GM18861 (cell line): ENCODE results near the gene CACNA1F.

Source experiments
- ATAC-seq: cut with Tn5 transposase; IDR thresholded peaks from one replicate; pipeline ENCODE4 v1.9.1; 2021; ENCODE audit not compliant: unreplicated experiment

Gene CACNA1F

DNA sequence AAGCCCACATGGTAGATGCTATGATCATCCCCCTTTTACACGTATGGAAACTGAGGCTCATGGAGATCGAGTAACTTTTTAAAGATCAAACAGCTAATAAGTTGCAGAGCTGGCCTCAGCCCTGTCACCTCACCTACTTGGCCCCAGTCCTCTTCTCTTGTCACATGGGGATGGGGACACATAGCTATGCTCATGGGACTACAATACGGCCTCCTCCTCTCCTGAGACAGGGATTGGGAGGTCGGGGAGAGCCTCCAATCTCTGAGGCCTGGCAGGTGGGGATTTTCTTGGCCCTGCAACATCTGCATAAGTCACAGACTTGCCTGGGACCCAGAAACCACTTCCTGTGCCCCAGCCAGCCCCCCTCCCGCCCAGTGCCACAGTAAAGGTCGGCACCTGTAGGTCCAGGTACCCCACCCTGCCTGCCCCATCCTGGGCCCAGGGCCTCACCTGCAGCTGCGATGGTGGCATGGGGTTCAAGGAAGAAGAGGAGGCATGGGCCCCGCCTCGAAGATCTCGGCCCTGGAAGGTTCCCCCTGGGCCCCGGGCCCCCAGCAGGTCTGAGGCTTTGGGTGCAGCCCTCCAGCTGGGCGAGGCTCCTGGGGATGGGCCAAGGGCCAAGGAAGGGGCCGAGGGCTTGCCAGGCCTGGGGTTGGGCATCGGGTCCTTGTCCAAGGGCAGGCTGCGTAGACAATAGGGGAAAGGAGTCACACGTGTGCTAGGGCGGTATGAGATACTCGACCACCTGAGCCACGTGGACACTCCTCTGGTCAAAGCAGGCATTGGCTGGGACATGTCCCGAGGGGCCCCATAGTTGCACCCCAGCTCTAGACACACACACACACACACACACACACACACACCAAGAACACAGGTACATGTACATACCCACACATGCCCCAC is 25.0 kb upstream of the CACNA1F start:
- ATAC-seq = no peak

GRCh38 chrX:49257074-49257790 is 24.1 kb upstream of the CACNA1F start:
- ATAC-seq = no peak

DNA sequence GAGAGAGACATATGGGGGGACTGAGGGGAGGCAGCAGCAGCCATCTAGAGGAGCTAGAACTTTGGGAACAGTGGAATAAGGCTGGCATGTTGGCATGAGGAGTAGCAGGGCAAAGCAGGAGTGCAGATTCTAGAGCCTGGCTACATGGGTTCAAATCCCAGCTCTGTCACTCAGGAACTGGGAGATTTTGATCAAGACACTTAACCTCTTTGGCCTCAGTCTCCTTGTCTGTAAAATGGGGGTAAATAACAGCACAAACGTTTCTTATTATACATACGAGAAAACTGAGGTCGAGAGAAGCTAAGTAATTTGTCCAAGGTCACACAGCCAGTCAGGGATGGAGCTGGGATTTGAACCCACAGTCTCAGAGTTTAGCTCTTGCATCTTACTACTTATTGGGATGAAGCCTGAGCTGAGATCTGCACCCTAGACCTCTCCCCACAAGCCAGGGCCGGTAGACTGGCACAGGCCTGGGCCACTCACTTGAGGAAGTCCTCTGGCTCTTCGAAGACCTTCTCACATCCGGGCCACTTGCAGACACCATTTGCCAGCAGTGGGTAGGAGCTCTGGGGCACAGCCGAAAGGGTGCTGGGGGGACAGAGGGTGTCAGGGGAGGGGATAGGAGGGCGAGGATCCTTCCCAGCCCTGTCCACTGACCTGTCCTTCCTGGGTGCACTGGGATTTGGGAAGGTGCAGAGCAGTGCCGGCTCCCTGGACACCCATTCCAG is 23.3 kb upstream of the CACNA1F start:
- no peak for ATAC-seq

GRCh38 chrX:49254639-49255038 is 21.5 kb upstream of the CACNA1F start:
- ATAC-seq = no peak

GRCh38 chrX:49251325-49251724 is 18.2 kb upstream of the CACNA1F start:
- ATAC-seq = no peak

GRCh38 chrX:49250578-49250977 is 17.4 kb upstream of the CACNA1F start:
- no peak for ATAC-seq

- no peak for ATAC-seq
Measured at GRCh38 chrX:49250066-49250465, 16.9 kb upstream of the CACNA1F start.

DNA sequence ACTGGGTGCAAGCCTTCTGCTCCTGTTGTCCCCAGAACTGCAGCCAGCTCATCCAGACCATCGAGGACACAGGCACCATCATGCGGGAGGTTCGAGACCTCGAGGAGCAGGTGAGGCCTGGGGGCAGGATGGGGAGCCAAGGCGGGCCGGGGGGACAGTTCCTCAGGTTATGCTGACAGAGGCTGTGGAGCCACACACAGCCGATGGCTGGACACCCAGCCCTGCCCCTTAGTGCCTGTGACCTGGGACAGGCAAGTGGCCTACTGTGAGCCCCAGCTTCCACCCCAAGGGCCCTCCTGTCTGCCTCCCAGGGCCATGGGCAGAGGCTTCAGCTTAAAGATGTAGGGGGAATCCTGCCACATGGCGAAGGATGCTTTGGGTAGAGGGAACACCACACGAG is 16.5 kb upstream of the CACNA1F start:
- ATAC-seq = no peak

DNA sequence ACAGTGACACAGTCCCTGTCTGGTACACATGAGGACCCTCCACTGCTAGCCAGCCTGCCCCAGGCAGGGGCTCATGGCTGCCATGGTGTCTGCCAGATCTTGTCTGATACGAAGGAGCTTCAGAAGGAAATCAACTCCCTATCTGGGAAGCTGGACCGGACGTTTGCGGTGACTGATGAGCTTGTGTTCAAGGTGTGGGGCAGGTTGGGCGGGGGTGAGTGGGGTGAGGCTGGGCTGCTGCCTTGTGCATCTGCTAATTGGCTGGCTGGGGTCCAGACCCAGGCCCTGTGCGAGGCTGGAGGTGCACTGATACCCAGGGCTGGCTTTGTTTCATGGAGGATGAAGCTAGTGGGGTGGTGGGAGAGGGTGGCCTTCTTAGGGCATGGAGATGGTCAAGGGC is 15.9 kb upstream of the CACNA1F start:
- no peak for ATAC-seq

DNA sequence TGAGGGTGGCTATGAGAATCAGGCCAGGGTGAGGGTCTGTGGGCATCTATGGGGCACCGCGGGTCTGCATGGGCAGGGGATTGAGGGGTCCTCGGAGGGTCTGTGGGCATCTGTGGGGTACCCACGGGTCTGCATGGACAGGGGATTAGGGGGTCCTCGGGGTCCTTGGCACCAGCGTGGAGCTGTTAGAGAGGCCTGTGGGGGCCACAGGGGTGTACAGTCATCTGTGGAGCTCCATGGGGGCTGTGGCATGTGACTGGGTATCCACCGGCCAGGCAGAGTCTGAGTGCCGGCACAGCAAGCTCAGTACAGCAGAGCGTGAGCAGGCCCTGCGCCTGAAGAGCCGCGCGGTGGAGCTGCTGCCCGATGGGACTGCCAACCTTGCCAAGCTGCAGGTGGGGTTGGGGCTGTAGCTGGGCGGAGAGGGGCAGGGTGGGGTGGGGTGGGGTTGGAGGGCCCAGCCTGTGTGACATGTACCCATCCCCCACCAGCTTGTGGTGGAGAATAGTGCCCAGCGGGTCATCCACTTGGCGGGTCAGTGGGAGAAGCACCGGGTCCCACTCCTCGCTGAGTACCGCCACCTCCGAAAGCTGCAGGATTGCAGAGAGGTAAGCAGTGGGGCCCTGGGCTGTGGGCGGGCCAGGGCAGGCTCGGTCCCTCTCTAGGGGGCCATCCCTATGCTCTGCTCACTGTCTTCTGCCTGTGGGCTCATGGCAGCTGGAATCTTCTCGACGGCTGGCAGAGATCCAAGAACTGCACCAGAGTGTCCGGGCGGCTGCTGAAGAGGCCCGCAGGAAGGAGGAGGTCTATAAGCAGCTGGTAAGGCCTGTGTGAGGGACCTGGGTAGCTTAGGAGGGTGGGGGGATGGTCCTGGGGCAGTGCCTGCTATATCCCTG is 15.0 kb upstream of the CACNA1F start:
- ATAC-seq = no peak

GRCh38 chrX:49247346-49247745 is 14.2 kb upstream of the CACNA1F start:
- no peak for ATAC-seq

DNA sequence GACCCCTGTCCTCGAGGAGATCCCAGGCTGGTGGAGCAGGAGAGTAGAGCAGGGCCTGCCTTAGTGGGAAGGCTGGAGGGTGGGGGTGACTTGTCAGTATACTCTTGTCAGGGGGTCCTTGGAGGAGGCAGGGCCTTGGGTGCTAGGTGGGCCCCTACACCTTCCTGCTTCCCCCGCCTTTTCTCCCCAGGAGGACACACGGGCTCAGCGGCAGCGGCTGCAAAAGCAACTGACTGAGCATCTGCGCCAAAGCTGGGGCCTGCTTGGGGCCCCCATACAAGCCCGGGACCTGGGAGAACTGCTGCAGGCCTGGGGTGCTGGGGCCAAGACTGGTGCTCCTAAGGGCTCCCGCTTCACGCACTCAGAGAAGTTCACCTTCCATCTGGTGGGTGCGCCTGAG is 13.4 kb upstream of the CACNA1F start:
- no peak for ATAC-seq

DNA sequence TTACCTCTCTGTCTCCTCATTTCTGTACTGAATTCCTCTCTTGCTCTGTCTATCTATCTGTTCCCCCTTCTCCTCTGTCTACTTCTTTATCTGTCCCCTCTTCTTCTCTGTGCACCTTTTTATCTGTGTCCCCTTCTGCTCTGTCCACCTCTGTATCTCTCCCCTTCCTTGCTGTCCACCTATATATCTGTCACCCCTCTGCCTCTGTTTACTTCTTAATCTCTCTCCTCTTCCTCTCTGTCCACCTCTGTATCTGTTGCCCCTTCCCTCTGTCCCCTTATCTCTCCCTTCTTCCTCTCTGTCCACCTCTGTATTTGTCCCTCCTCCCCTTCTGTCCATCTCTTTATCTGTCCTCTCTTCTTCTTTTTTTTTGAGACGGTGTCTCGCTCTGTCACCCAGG is 11.1 kb upstream of the CACNA1F start:
- no peak for ATAC-seq

DNA sequence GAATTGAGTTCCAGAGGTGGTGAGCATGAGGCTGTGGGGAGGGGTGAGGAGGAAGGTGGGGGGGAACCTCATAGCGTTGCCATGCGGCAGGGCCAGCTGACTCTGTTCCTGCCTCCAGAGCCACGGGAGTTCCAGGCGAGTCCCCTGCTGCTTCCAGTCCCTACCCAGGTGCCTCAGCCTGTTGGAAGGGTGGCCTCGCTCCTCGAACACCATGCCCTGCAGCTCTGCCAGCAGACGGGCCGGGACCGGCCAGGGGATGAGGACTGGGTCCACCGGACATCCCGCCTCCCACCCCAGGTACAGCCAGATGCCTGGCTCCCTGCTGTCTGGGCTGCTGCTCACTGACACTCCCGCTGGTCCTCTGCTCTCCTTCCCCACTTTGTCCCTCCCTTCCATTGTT is 10.0 kb upstream of the CACNA1F start:
- ATAC-seq = no peak

- no peak for ATAC-seq
Measured at GRCh38 chrX:49242545-49243066, 9.5 kb upstream of the CACNA1F start.

DNA sequence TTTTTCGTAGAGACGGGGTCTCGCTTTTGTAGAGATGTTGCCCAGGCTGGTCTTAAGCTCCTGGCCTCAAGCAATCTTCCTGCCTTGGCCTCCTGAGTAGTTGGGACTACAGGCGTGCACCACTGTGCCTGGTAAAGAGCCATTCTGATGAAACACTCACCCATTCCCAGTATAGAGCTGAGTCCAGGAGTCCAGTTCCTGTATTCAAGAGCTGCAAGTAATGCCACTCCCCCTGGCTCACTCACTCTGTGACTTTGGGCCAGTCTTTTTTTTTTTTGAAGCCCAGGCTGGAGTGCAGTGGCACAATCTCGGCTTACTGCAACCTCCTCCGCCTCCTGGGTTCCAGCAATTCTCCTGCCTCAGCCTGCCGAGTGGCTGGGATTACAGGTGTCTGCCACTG is 5.6 kb upstream of the CACNA1F start:
- ATAC-seq = no peak

DNA sequence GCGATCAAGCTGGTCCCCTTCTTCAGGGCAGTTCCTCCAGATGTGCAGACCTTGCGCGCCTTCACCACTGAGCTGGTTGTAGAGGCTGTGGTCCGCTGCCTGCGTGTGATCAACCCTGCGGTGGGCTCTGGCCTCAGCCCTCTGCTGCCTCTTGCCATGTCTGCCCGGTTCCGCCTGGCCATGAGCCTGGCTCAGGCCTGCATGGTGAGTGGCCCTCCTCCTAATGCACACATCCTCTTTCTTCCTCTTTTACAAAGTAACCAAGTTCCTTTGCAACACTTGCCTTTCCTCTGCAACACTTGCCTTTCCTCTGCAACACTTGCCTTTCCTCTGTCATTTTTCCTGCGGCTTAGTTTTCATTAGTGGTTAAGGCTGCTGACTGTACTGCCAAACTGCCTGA is 3.9 kb upstream of the CACNA1F start:
- ATAC-seq = no peak

GRCh38 chrX:49233887-49234555 is 881 bp upstream of the CACNA1F start:
- no peak for ATAC-seq

DNA sequence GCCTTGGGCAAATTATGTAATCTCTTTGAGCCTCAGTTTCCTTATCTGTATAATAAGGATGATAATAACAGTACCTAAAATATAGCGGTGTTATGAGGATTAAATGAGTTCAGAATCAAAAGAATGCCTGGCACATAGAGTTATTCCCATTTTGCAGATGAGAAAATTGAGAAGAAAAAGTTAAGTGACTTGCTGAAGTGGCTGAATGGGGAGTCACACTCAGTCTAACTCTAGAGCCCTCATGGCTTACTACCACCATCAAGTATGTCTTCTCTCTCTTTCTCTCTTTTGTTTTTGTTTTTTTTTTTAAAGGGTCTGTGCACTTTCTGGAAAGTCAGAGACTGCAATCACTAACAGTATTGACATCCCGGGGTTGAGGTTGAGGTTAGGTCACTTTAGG is 615 bp downstream of the CACNA1F start:
- ATAC-seq = no peak
